Gastroesophageal sphincter (tissue), 2 donors: ENCODE measurements around the gene PDZD2.

ENCODE experiments used
- EP300 ChIP-seq: sonication (generic); formaldehyde crosslinking; IDR thresholded peaks from one replicate; pipeline ENCODE4 v1.6.1; 2017; ENCODE audit warnings: antibody characterized with exemption, mild to moderate bottlenecking
- POLR2A ChIP-seq, 2 donors: fragments of 450-650 bp; IDR thresholded peaks; one replicate each; pipeline ENCODE4 v1.6.1; 2017; ENCODE audit warnings: antibody characterized with exemption in 2 of 2, mild to moderate bottlenecking in 2 of 2, moderate library complexity in 1 of 2
- POLR2AphosphoS5 ChIP-seq: sonication (generic); formaldehyde crosslinking; IDR thresholded peaks from one replicate; pipeline ENCODE4 v1.6.1; 2017; ENCODE audit warnings: antibody characterized with exemption

DNA sequence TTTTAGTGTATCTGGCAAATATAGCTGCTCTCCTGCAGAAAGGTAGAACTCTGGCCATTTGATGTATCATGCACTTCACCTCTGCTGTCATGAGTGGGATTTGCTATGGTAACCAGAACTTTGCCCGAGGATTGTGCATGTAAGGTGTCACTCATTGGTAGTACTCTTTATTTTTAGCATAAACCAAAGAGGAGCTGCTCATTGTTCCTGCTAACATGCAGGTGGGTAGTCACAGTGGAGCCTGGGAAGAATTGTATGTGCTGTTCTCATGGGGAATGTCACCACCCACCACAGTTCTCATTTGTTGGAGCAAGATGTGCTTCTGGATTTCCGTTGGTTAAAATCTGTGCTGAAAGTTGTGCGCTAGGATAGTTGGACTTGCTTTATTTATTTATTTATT lies 12.3 kb downstream of the PDZD2 start:
- TF ChIP-seq POLR2A (IDR thresholded peaks at IDR 0.05), result no peak
- no peak for TF ChIP-seq EP300
- no peak for TF ChIP-seq POLR2AphosphoS5
